ENCODE data around the gene EXOC1.
"Not testable (repeated sequence)": the region's sequence is repeated elsewhere in the genome, so short reads cannot be mapped to it uniquely, and the experiment has no call there.

Gene EXOC1

GRCh38 chr4:55838356-55838755 lies 15.1 kb upstream of the EXOC1 start:
- H3K27ac Mint-ChIP-seq, result no peak overlapping the region
- H3K9me3 Mint-ChIP-seq, result peaks cover 13% of the 10 kb centered on the region
- H3K27me3 Mint-ChIP-seq, result peaks cover 37% of the 10 kb centered on the region
- no peaks in the 10 kb centered on the region for H3K4me1 Mint-ChIP-seq (ENCODE audit: low read depth)
- no peak overlapping the region for H3K4me3 Mint-ChIP-seq
- no peak for DNase-seq
- no peaks in the 10 kb centered on the region for H3K36me3 Mint-ChIP-seq (ENCODE audit: low read depth)

GRCh38 chr4:55838952-55839351 lies 14.5 kb upstream of the EXOC1 start:
- Mint-ChIP-seq H3K4me1 (ENCODE audit: low read depth) (no peaks in the 10 kb centered on the region), H3K9me3 (peaks cover 13% of the 10 kb centered on the region), H3K27ac (no peak overlapping the region), H3K36me3 (ENCODE audit: low read depth) (no peaks in the 10 kb centered on the region), H3K4me3 (no peak overlapping the region), H3K27me3 (peaks cover 33% of the 10 kb centered on the region)
- no peak for DNase-seq

- Mint-ChIP-seq H3K4me1 (ENCODE audit: low read depth) (no peaks in the 10 kb centered on the region), H3K36me3 (ENCODE audit: low read depth) (no peaks in the 10 kb centered on the region), H3K27ac (no peak overlapping the region), H3K4me3 (no peak overlapping the region), H3K27me3 (peaks cover 19% of the 10 kb centered on the region), H3K9me3 (peaks cover 8% of the 10 kb centered on the region)
- no peak for DNase-seq
These were observed 12.5 kb upstream of the EXOC1 start for GRCh38 chr4:55840956-55841355.

- H3K4me3 Mint-ChIP-seq; H3K9me3 Mint-ChIP-seq; H3K4me1 Mint-ChIP-seq (ENCODE audit: low read depth); DNase-seq; H3K27ac Mint-ChIP-seq; H3K36me3 Mint-ChIP-seq (ENCODE audit: low read depth): not testable (repeated sequence)
- H3K27me3 Mint-ChIP-seq, result peaks cover 12% of the 10 kb centered on the region
These were observed 11.8 kb upstream of the EXOC1 start for GRCh38 chr4:55841373-55842239.

- DNase-seq; H3K27me3 Mint-ChIP-seq; H3K27ac Mint-ChIP-seq; H3K4me3 Mint-ChIP-seq; H3K36me3 Mint-ChIP-seq (ENCODE audit: low read depth); H3K4me1 Mint-ChIP-seq (ENCODE audit: low read depth); H3K9me3 Mint-ChIP-seq: not testable (repeated sequence)
These were observed 11.1 kb upstream of the EXOC1 start for GRCh38 chr4:55842312-55842711.

- H3K27me3 Mint-ChIP-seq, result no peaks in the 10 kb centered on the region
- H3K9me3 Mint-ChIP-seq, result no peaks in the 10 kb centered on the region
- H3K27ac Mint-ChIP-seq, result no peak overlapping the region
- H3K4me1 Mint-ChIP-seq (ENCODE audit: low read depth), result peaks cover 27% of the 10 kb centered on the region
- DNase-seq, result no peak
- peaks cover 4% of the 10 kb centered on the region for H3K36me3 Mint-ChIP-seq (ENCODE audit: low read depth)
- H3K4me3 Mint-ChIP-seq, result no peak overlapping the region
These were observed 3.7 kb upstream of the EXOC1 start for GRCh38 chr4:55849724-55850123.

GRCh38 chr4:55851885-55852284 lies 1.6 kb upstream of the EXOC1 start:
- no peak overlapping the region for H3K4me3 Mint-ChIP-seq
- DNase-seq, result peak; percentile 38
- peaks cover 30% of the 10 kb centered on the region for H3K4me1 Mint-ChIP-seq (ENCODE audit: low read depth)
- peak overlapping the region; percentile 39 for H3K27ac Mint-ChIP-seq
- H3K27me3 Mint-ChIP-seq, result no peaks in the 10 kb centered on the region
- peaks cover 4% of the 10 kb centered on the region for H3K36me3 Mint-ChIP-seq (ENCODE audit: low read depth)
- H3K9me3 Mint-ChIP-seq, result no peaks in the 10 kb centered on the region

GRCh38 chr4:55854129-55854528 lies 681 bp downstream of the EXOC1 start:
- H3K4me1 Mint-ChIP-seq (ENCODE audit: low read depth), result peaks cover 43% of the 10 kb centered on the region
- H3K27me3 Mint-ChIP-seq, result no peaks in the 10 kb centered on the region
- H3K36me3 Mint-ChIP-seq (ENCODE audit: low read depth), result peaks cover 21% of the 10 kb centered on the region
- H3K4me3 Mint-ChIP-seq, result no peak overlapping the region
- DNase-seq, result no peak
- no peaks in the 10 kb centered on the region for H3K9me3 Mint-ChIP-seq
- H3K27ac Mint-ChIP-seq, result no peak overlapping the region

- DNase-seq, result no peak
- Mint-ChIP-seq H3K9me3 (no peaks in the 10 kb centered on the region), H3K36me3 (ENCODE audit: low read depth) (peaks cover 46% of the 10 kb centered on the region), H3K4me3 (no peak overlapping the region), H3K27ac (no peak overlapping the region), H3K27me3 (no peaks in the 10 kb centered on the region), H3K4me1 (ENCODE audit: low read depth) (peaks cover 24% of the 10 kb centered on the region)
These were observed 4.1 kb downstream of the EXOC1 start for GRCh38 chr4:55857586-55857985.

GRCh38 chr4:55859711-55860110 lies 6.3 kb downstream of the EXOC1 start:
- peaks cover 18% of the 10 kb centered on the region for H3K4me1 Mint-ChIP-seq (ENCODE audit: low read depth)
- H3K27me3 Mint-ChIP-seq, result no peaks in the 10 kb centered on the region
- DNase-seq, result no peak
- peaks cover 52% of the 10 kb centered on the region for H3K36me3 Mint-ChIP-seq (ENCODE audit: low read depth)
- no peaks in the 10 kb centered on the region for H3K9me3 Mint-ChIP-seq
- no peak overlapping the region for H3K4me3 Mint-ChIP-seq
- no peak overlapping the region for H3K27ac Mint-ChIP-seq

- Mint-ChIP-seq H3K36me3 (ENCODE audit: low read depth) (peaks cover 64% of the 10 kb centered on the region), H3K27ac (no peak overlapping the region), H3K9me3 (no peaks in the 10 kb centered on the region), H3K27me3 (no peaks in the 10 kb centered on the region), H3K4me3 (no peak overlapping the region), H3K4me1 (ENCODE audit: low read depth) (peaks cover 23% of the 10 kb centered on the region)
- no peak for DNase-seq
These were observed 11.3 kb downstream of the EXOC1 start for GRCh38 chr4:55864577-55865223.

GRCh38 chr4:55865228-55865806 lies 11.9 kb downstream of the EXOC1 start:
- peak overlapping the region; percentile 84 for H3K27ac Mint-ChIP-seq
- no peaks in the 10 kb centered on the region for H3K9me3 Mint-ChIP-seq
- no peak for DNase-seq
- H3K36me3 Mint-ChIP-seq (ENCODE audit: low read depth), result peaks cover 66% of the 10 kb centered on the region
- no peaks in the 10 kb centered on the region for H3K27me3 Mint-ChIP-seq
- no peak overlapping the region for H3K4me3 Mint-ChIP-seq
- peaks cover 23% of the 10 kb centered on the region for H3K4me1 Mint-ChIP-seq (ENCODE audit: low read depth)

- H3K9me3 Mint-ChIP-seq, result no peaks in the 10 kb centered on the region
- H3K4me1 Mint-ChIP-seq (ENCODE audit: low read depth), result peaks cover 23% of the 10 kb centered on the region
- DNase-seq, result no peak
- no peaks in the 10 kb centered on the region for H3K27me3 Mint-ChIP-seq
- H3K36me3 Mint-ChIP-seq (ENCODE audit: low read depth), result peaks cover 69% of the 10 kb centered on the region
- no peak overlapping the region for H3K4me3 Mint-ChIP-seq
- peak overlapping the region; percentile 84 for H3K27ac Mint-ChIP-seq
These were observed 13.0 kb downstream of the EXOC1 start for GRCh38 chr4:55866290-55866907.

- Mint-ChIP-seq H3K4me1 (ENCODE audit: low read depth) (peaks cover 23% of the 10 kb centered on the region), H3K4me3 (no peak overlapping the region), H3K36me3 (ENCODE audit: low read depth) (peaks cover 71% of the 10 kb centered on the region), H3K27me3 (no peaks in the 10 kb centered on the region), H3K27ac (peak overlapping the region; percentile 84), H3K9me3 (no peaks in the 10 kb centered on the region)
- no peak for DNase-seq
These were observed 13.6 kb downstream of the EXOC1 start for GRCh38 chr4:55866973-55867574.

All from activated T-cell treated with anti-CD3 and anti-CD28 coated beads, Interleukin-2, amount 50 U/mL, for 24 hours (primary cell).